Measurements from ENCODE around the gene ARRB1.

- TF ChIP-seq POLR2AphosphoS5 (IDR thresholded peaks at IDR 0.05; ENCODE audit: low read depth, low read length) (no peak), TAF1 (IDR thresholded peaks at IDR 0.05; ENCODE audit: borderline replicate concordance, insufficient read depth, low read length) (no peak), REST (IDR thresholded peaks at IDR 0.05; ENCODE audit: insufficient read depth in 1 of 2, low read depth in 2 of 2, low read length in 2 of 2) (no peak), SIN3A (IDR thresholded peaks at IDR 0.05; ENCODE audit: borderline replicate concordance, insufficient read depth, low read length) (no peak)
These were observed 75.9 kb downstream of the ARRB1 start for GRCh38 chr11:75275581-75275980.
